SK-N-SH (cell line): ENCODE data around the gene OLR1.

Experiments
- EZH2phosphoT487 ChIP-seq: fragments of 200-600 bp; sonication (generic); IDR thresholded peaks from 2 replicates; pipeline ENCODE4 v1.6.1; 2017; ENCODE audit warnings: low read depth, mixed run types, mild to moderate bottlenecking, antibody characterized with exemption, moderate library complexity, borderline replicate concordance
- GABPA ChIP-seq: IDR thresholded peaks from 2 replicates; pipeline ENCODE4 v1.4.0; 2012; ENCODE audit warnings: low read depth, mild to moderate bottlenecking
- IRF3 ChIP-seq: fragments of 150-350 bp; IDR thresholded peaks from 2 replicates; pipeline ENCODE4 v1.6.1; 2016; ENCODE audit warnings: mild to moderate bottlenecking, low read depth, low read length
- MXI1 ChIP-seq: IDR thresholded peaks from 2 replicates; pipeline ENCODE4 v1.6.1; 2012; ENCODE audit warnings: mild to moderate bottlenecking, low read depth, low read length, improper control_type of control experiment
- POLR2AphosphoS5 ChIP-seq: IDR thresholded peaks from 2 replicates; pipeline ENCODE4 v1.6.1; 2012; ENCODE audit warnings: low read depth, low read length
- TAF1 ChIP-seq: IDR thresholded peaks from 2 replicates; pipeline ENCODE4 v1.6.1; 2012; ENCODE audit warnings: low read depth, mild to moderate bottlenecking, low read length, moderate library complexity, borderline replicate concordance
- YY1 ChIP-seq: IDR thresholded peaks from 2 replicates; pipeline ENCODE4 v1.4.0; 2012; ENCODE audit warnings: low read depth, mild to moderate bottlenecking
- TF ChIP-seq, protein P1 (sequence below): fragments of 200-600 bp; sonication (generic); IDR thresholded peaks from 2 replicates; pipeline ENCODE4 v1.6.1; 2017; ENCODE audit warnings: antibody characterized with exemption, mild to moderate bottlenecking, moderate library complexity
- TF ChIP-seq, protein P2 (sequence below): IDR thresholded peaks from 2 replicates; pipeline ENCODE4 v1.4.0; 2012; ENCODE audit warnings: low read depth
- TF ChIP-seq, protein P3 (sequence below): fragments of 150-350 bp; IDR thresholded peaks from 2 replicates; pipeline ENCODE4 v1.6.1; 2017; ENCODE audit warnings: antibody characterized with exemption, low read length, low read depth, borderline replicate concordance

DNA sequence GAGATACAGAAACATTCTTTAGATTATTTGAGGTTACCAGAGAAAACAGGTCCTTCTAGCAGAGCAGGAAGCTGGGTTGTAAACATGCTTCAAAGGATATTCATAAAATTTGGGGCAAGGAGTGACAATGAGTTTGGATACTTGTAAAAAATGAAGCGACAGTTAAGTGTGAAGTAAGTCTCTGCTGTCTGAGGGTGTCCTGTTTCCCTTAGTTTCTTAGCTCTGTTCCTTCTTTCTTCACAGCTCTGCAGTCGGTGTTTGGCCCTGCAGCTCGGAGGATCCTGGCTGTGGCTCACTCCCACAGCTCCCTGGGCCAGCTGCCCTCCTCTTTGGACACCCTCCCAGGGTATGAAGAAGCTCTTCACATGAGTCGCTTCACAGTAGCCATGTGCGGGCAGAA is 17.7 kb upstream of the OLR1 start:
- TF ChIP-seq EZH2phosphoT487 (no peak), IRF3 (no peak), MXI1 (no peak), TAF1 (no peak), YY1 (no peak), GABPA (no peak), POLR2AphosphoS5 (no peak)
- TF ChIP-seq, protein P1, sequence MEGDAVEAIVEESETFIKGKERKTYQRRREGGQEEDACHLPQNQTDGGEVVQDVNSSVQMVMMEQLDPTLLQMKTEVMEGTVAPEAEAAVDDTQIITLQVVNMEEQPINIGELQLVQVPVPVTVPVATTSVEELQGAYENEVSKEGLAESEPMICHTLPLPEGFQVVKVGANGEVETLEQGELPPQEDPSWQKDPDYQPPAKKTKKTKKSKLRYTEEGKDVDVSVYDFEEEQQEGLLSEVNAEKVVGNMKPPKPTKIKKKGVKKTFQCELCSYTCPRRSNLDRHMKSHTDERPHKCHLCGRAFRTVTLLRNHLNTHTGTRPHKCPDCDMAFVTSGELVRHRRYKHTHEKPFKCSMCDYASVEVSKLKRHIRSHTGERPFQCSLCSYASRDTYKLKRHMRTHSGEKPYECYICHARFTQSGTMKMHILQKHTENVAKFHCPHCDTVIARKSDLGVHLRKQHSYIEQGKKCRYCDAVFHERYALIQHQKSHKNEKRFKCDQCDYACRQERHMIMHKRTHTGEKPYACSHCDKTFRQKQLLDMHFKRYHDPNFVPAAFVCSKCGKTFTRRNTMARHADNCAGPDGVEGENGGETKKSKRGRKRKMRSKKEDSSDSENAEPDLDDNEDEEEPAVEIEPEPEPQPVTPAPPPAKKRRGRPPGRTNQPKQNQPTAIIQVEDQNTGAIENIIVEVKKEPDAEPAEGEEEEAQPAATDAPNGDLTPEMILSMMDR, result no peak
- TF ChIP-seq, protein P2, sequence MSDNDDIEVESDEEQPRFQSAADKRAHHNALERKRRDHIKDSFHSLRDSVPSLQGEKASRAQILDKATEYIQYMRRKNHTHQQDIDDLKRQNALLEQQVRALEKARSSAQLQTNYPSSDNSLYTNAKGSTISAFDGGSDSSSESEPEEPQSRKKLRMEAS, result no peak
- TF ChIP-seq, protein P3, sequence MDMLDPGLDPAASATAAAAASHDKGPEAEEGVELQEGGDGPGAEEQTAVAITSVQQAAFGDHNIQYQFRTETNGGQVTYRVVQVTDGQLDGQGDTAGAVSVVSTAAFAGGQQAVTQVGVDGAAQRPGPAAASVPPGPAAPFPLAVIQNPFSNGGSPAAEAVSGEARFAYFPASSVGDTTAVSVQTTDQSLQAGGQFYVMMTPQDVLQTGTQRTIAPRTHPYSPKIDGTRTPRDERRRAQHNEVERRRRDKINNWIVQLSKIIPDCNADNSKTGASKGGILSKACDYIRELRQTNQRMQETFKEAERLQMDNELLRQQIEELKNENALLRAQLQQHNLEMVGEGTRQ, result no peak
